ENCODE data around the gene B3GNT4. TPM values are rescaled to one million over a fixed set of nuclear protein-coding genes. Genes with fewer than 3 reads are reported as not detected.

The B3GNT4 gene
- total and polyA plus RNA-seq, 2 of the 4 experiments (the other 2 are of a cell fraction), result 0.18 to 0.53 TPM

DNA sequence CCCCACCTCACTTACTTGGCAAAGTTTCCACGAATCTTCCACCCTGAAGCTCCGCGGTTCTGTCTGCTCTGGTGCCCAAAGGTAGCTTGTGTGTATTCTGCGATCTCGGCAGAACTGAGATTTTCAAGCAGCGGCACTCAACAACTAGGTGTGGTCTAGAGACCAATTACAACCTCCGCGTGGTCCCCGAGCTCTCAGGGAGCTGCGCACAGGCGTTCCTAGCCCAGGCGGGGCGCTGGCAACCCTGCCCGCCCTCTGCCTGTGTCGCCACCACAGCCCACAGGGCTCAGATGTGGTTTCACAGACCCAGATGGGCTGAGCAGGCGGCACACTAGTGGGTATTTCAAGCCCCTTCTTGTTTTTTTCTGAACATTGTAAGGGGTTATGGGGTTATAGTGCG is 23.8 kb downstream of the B3GNT4 start:
- Histone ChIP-seq H3K79me1 (ENCODE audit: low read depth in 1 of 2, low read length in 2 of 2) (peaks cover 14 to 21% of the 10 kb centered on the region in 2 experiments), H3K4me3 (ENCODE audit: insufficient read depth, low read depth, low read length) (no peak overlapping the region), H2BK5ac (ENCODE audit: low read depth, low read length, poor library complexity, severe bottlenecking) (no peak overlapping the region), H4K8ac (ENCODE audit: low read depth in 2 of 2, low read length in 2 of 2) (no peak overlapping the region), H3K27ac (ENCODE audit: insufficient read depth, low read length) (no peak overlapping the region), H3K14ac (replicated peaks; ENCODE audit: low read depth, low read length) (no peak overlapping the region), H3K9me1 (ENCODE audit: insufficient read depth, low read length) (peaks cover 11% of the 10 kb centered on the region; the same call in 1 of the 2 replicates), H3K27me3 (ENCODE audit: control insufficient read depth, insufficient read depth, low read length) (no peaks in the 10 kb centered on the region), H3K9me3 (ENCODE audit: control insufficient read depth, insufficient read depth, low read length) (no peaks in the 10 kb centered on the region), H4K5ac (ENCODE audit: low read depth, low read length) (no peak overlapping the region), H2BK15ac (ENCODE audit: low read depth, low read length) (no peak overlapping the region), H2AK5ac (ENCODE audit: low read depth, low read length) (no peak overlapping the region), H3K4me1 (ENCODE audit: control insufficient read depth, insufficient read depth, low read length) (peaks cover 10% of the 10 kb centered on the region), H2BK120ac (ENCODE audit: low read depth, low read length) (no peak overlapping the region), H4K91ac (ENCODE audit: insufficient read depth, low read depth, low read length) (no peak overlapping the region), H3K4ac (ENCODE audit: low read depth, low read length) (no peak overlapping the region), H2AFZ (replicated peaks; ENCODE audit: low read length, poor library complexity) (no peak overlapping the region), H2AK9ac (replicated peaks; ENCODE audit: low read depth, low read length, poor library complexity) (no peak overlapping the region), H3K36me3 (ENCODE audit: control insufficient read depth, insufficient read depth, low read length) (peaks cover 17% of the 10 kb centered on the region), H3K18ac (ENCODE audit: low read depth, low read length) (no peak overlapping the region), H2BK20ac (ENCODE audit: low read depth, low read length) (no peak overlapping the region), H3K56ac (ENCODE audit: extremely low read depth, insufficient read depth, low read length) (no peak overlapping the region), H3K23ac (ENCODE audit: low read depth, low read length) (no peak overlapping the region), H3K4me2 (ENCODE audit: low read depth, low read length) (no peak overlapping the region), H4K20me1 (ENCODE audit: insufficient read depth, low read length) (peaks cover 11% of the 10 kb centered on the region), H3K9ac (ENCODE audit: low read depth, low read length) (no peak overlapping the region)
- in situ Hi-C loops (cut with MboI; ENCODE audit: low sequenced_read_pairs) (no loop called here), dilution Hi-C loops (cut with HindIII; ENCODE audit: low sequenced_read_pairs, unreplicated experiment) (no loop called here), intact Hi-C loops (cut with micrococcal nuclease) (no loop called here)
- POLR2A ChIA-PET (ENCODE audit: unreplicated experiment), result interaction anchor here (0.5 kb wide), 1 partner anchor 40 kb away, joined by 5 read pairs; no protein-coding TSS in a partner anchor
- DNase-seq (no peak), ATAC-seq (ENCODE audit: low read depth) (no peak)
- CTCF ChIA-PET, result no interaction called here
- WGBS, 2 experiments (ENCODE audit: extremely low coverage in 2 of 2, insufficient read length in 1 of 2), result 92% methylated on average over 10 of the region's 17 CpGs; no CpG with 5 or more reads in 1 of the 2 experiments
- no TSS peak for BruUV-seq (replicated peaks)
- TF ChIP-seq NFE2L2 (IDR thresholded peaks at IDR 0.05; ENCODE audit: low read depth, low read length) (no peak), MAZ (IDR thresholded peaks at IDR 0.05; ENCODE audit: borderline replicate concordance, low read depth, low read length) (no peak)

All from IMR-90 (cell line).